ENCODE results near the gene STON2. TPM values are rescaled to one million over a fixed set of nuclear protein-coding genes. Genes with fewer than 3 reads are reported as not detected.

STON2 gene
- total and polyA plus RNA-seq, 4 donors: 3.1 to 27.6 (median 15.2) TPM

- H3K27ac ChIP-seq (ENCODE audit: low read depth in 1 of 2, low read length in 1 of 2): no peak overlapping the region
- DNase-seq: no peak
- no peak overlapping the region for H3K4me3 ChIP-seq
Observed at GRCh38 chr14:81371802-81372201, 28.3 kb downstream of the STON2 start.

GRCh38 chr14:81367563-81367962 is 32.6 kb downstream of the STON2 start:
- no peak for DNase-seq
- WGBS, 2 donors: 75 to 87% methylated on average over 4 of the region's 4 CpGs

More at GRCh38 chr14:81371802-81372201, 28.3 kb downstream of the STON2 start:
- no peak for TF ChIP-seq CTCF (IDR thresholded peaks at IDR 0.05; ENCODE audit: control extremely low read depth, extremely low read depth)
- H3K4me1 ChIP-seq (ENCODE audit: control insufficient read depth in 5 of 5, insufficient read depth in 5 of 5, low read length in 5 of 5): peaks cover 0 to 2% (median 0%) of the 10 kb centered on the region in 5 donors
- ATAC-seq (ENCODE audit: insufficient read depth, low FRiP score): no peak
- peaks cover 0 to 3% (median 0%) of the 10 kb centered on the region in 4 donors for H3K9me3 ChIP-seq (ENCODE audit: control insufficient read depth in 4 of 4, insufficient read depth in 3 of 4, low read length in 3 of 4)
- H3K36me3 ChIP-seq (ENCODE audit: control insufficient read depth in 4 of 4, insufficient read depth in 4 of 4, low read length in 4 of 4): peaks cover 0 to 4% (median 0%) of the 10 kb centered on the region in 4 donors
- H3K27me3 ChIP-seq (ENCODE audit: control insufficient read depth in 3 of 3, insufficient read depth in 3 of 3, low read length in 2 of 3): no peaks in the 10 kb centered on the region
- 95 to 97% methylated on average over 1 of the region's 1 CpG for WGBS, 2 donors
- H3K9ac ChIP-seq (ENCODE audit: insufficient read depth in 1 of 2, low read length in 2 of 2): no peak overlapping the region

GRCh38 chr14:81366884-81367283 is 33.2 kb downstream of the STON2 start:
- no peak for ATAC-seq (ENCODE audit: insufficient read depth, low FRiP score)
- no peak for DNase-seq
- WGBS, 2 donors: 90 to 94% methylated on average over 7 of the region's 7 CpGs
- Histone ChIP-seq H3K4me1 (ENCODE audit: control insufficient read depth in 5 of 5, insufficient read depth in 5 of 5, low read length in 5 of 5) (peaks cover 0 to 2% (median 0%) of the 10 kb centered on the region in 5 donors), H3K36me3 (ENCODE audit: control insufficient read depth in 4 of 4, insufficient read depth in 4 of 4, low read length in 4 of 4) (peaks cover 0 to 4% (median 0%) of the 10 kb centered on the region in 4 donors), H3K9me3 (ENCODE audit: control insufficient read depth in 4 of 4, insufficient read depth in 3 of 4, low read length in 3 of 4) (peaks cover 0 to 3% (median 0%) of the 10 kb centered on the region in 4 donors), H3K4me3 (no peak overlapping the region), H3K27me3 (ENCODE audit: control insufficient read depth in 3 of 3, insufficient read depth in 3 of 3, low read length in 2 of 3) (no peaks in the 10 kb centered on the region), H3K9ac (ENCODE audit: insufficient read depth in 1 of 2, low read length in 2 of 2) (no peak overlapping the region), H3K27ac (ENCODE audit: low read depth in 1 of 2, low read length in 1 of 2) (no peak overlapping the region)
- no peak for TF ChIP-seq CTCF (IDR thresholded peaks at IDR 0.05; ENCODE audit: control extremely low read depth, extremely low read depth)

More at GRCh38 chr14:81367563-81367962, 32.6 kb downstream of the STON2 start:
- Histone ChIP-seq H3K4me3 (no peak overlapping the region), H3K9me3 (ENCODE audit: control insufficient read depth in 4 of 4, insufficient read depth in 3 of 4, low read length in 3 of 4) (peaks cover 0 to 3% (median 0%) of the 10 kb centered on the region in 4 donors), H3K27ac (ENCODE audit: low read depth in 1 of 2, low read length in 1 of 2) (no peak overlapping the region), H3K36me3 (ENCODE audit: control insufficient read depth in 4 of 4, insufficient read depth in 4 of 4, low read length in 4 of 4) (peaks cover 0 to 4% (median 0%) of the 10 kb centered on the region in 4 donors), H3K4me1 (ENCODE audit: control insufficient read depth in 5 of 5, insufficient read depth in 5 of 5, low read length in 5 of 5) (peaks cover 0 to 2% (median 0%) of the 10 kb centered on the region in 5 donors), H3K27me3 (ENCODE audit: control insufficient read depth in 3 of 3, insufficient read depth in 3 of 3, low read length in 2 of 3) (no peaks in the 10 kb centered on the region), H3K9ac (ENCODE audit: insufficient read depth in 1 of 2, low read length in 2 of 2) (no peak overlapping the region)
- no peak for TF ChIP-seq CTCF (IDR thresholded peaks at IDR 0.05; ENCODE audit: control extremely low read depth, extremely low read depth)
- no peak for ATAC-seq (ENCODE audit: insufficient read depth, low FRiP score)

- DNase-seq (no peak), ATAC-seq (ENCODE audit: insufficient read depth, low FRiP score) (no peak)
- Histone ChIP-seq H3K4me3 (no peak overlapping the region), H3K36me3 (ENCODE audit: control insufficient read depth in 4 of 4, insufficient read depth in 4 of 4, low read length in 4 of 4) (peaks cover 0 to 4% (median 0%) of the 10 kb centered on the region in 4 donors), H3K4me1 (ENCODE audit: control insufficient read depth in 5 of 5, insufficient read depth in 5 of 5, low read length in 5 of 5) (peaks cover 0 to 2% (median 0%) of the 10 kb centered on the region in 5 donors), H3K27me3 (ENCODE audit: control insufficient read depth in 3 of 3, insufficient read depth in 3 of 3, low read length in 2 of 3) (no peaks in the 10 kb centered on the region), H3K9me3 (ENCODE audit: control insufficient read depth in 4 of 4, insufficient read depth in 3 of 4, low read length in 3 of 4) (peaks cover 0 to 3% (median 0%) of the 10 kb centered on the region in 4 donors), H3K27ac (ENCODE audit: low read depth in 1 of 2, low read length in 1 of 2) (no peak overlapping the region), H3K9ac (ENCODE audit: insufficient read depth in 1 of 2, low read length in 2 of 2) (no peak overlapping the region)
- no peak for TF ChIP-seq CTCF (IDR thresholded peaks at IDR 0.05; ENCODE audit: control extremely low read depth, extremely low read depth)
- WGBS, 2 donors: 46 to 62% methylated on average over 6 of the region's 6 CpGs
Observed at GRCh38 chr14:81366214-81366613, 33.9 kb downstream of the STON2 start.
